GM10847 (cell line): ENCODE data around the gene TMED6.

Experiments
- POLR2A ChIP-seq: IDR thresholded peaks from 2 replicates; pipeline ENCODE4 v1.6.1; 2011; ENCODE audit not compliant: insufficient read length; ENCODE audit errors: extremely low read depth

Gene TMED6

DNA sequence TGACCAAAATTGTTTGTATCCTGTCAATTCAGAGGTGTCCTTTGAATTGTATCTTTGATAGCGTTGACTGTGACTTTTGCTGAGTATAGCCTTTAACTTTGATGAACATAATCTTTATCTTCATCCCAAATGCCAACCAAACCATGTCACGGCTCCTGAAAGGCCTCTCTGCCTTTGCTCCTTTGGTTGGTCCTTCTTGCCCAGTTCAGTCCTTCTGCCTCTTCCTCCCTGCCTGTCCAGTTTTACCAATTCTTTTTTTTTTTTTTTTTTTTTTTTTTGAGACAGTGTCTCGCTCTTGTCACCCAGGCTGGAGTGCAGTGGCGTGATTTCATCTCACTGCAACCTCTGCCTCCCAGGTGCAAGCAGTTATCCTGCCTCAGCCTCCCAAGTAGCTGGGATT is 53.3 kb downstream of the TMED6 start:
- TF ChIP-seq POLR2A = no peak

DNA sequence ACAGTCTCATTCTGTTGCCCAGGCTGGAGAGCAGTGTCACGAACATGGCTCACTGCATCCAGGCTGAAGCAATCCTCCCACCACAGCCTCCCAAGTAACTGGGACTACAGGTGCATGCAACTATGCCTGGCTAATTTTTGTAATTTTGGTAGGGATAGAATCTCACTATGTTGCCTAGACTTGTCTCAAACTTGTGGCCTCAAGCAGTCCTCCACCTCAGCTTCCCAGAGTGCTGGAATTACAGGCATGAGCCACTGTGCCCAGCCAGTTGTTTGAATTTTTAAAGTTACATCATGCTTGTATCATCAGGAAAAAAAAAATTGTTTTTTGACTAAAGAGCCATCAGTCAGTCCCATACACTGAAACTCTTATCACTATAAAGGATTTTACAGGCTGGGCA is 57.5 kb downstream of the TMED6 start:
- no peak for TF ChIP-seq POLR2A

DNA sequence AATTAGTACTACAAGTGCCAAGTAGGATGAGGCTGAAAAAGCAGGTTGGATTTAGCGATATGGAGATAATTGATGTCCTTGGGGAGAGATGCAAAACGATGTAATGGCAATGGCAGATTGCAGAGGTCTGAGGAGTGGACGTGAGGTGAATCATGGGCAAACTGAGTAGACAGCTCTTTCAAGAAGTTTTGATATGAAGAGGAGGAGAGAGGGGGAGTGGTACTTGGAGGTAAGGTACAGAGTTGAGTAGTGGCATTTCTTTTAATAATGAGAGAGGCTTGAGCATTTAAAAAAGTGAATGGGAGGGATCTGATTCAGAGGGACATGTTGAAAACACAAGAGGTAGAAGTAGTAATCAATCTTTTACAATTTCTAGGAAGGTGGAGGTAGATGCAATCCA is 58.2 kb downstream of the TMED6 start:
- no peak for TF ChIP-seq POLR2A
